Measurements from ENCODE around the gene ANKRD11. TPM values are rescaled to one million over a fixed set of nuclear protein-coding genes. Genes with fewer than 3 reads are reported as not detected.
"Not testable (repeated sequence)": the region's sequence is repeated elsewhere in the genome, so short reads cannot be mapped to it uniquely, and the experiment has no call there.

ANKRD11 gene
- total RNA-seq, 1 donor = 80.8 TPM

GRCh38 chr16:89454378-89455125 lies 35.8 kb downstream of the ANKRD11 start:
- not testable (repeated sequence) for DNase-seq (ENCODE audit: low read depth in 2 of 3, low spot score in 2 of 3)

GRCh38 chr16:89453501-89454321 lies 36.6 kb downstream of the ANKRD11 start:
- DNase-seq (ENCODE audit: low read depth in 2 of 3, low spot score in 2 of 3) = peak in 1 of 3 donors; percentile 33

- no peak for DNase-seq (ENCODE audit: low read depth in 2 of 3, low spot score in 2 of 3)
Measured at GRCh38 chr16:89452925-89453324, 37.4 kb downstream of the ANKRD11 start.

- DNase-seq (ENCODE audit: low read depth in 2 of 3, low spot score in 2 of 3) = no peak
Measured at GRCh38 chr16:89452241-89452640, 38.1 kb downstream of the ANKRD11 start.

- no peak for DNase-seq (ENCODE audit: low read depth in 2 of 3, low spot score in 2 of 3)
Measured at GRCh38 chr16:89450537-89450936, 39.8 kb downstream of the ANKRD11 start.

- DNase-seq (ENCODE audit: low read depth in 2 of 3, low spot score in 2 of 3) = peak in 1 of 3 donors; percentile 38
Measured at GRCh38 chr16:89449726-89450335, 40.5 kb downstream of the ANKRD11 start.

GRCh38 chr16:89448656-89449055 lies 41.7 kb downstream of the ANKRD11 start:
- DNase-seq (ENCODE audit: low read depth in 2 of 3, low spot score in 2 of 3) = no peak

GRCh38 chr16:89446975-89447293 lies 43.4 kb downstream of the ANKRD11 start:
- DNase-seq (ENCODE audit: low read depth in 2 of 3, low spot score in 2 of 3) = no peak

- no peak for DNase-seq (ENCODE audit: low read depth in 2 of 3, low spot score in 2 of 3)
Measured at GRCh38 chr16:89446136-89446974, 44.0 kb downstream of the ANKRD11 start.

- DNase-seq (ENCODE audit: low read depth in 2 of 3, low spot score in 2 of 3) = no peak
Measured at GRCh38 chr16:89445166-89445565, 45.2 kb downstream of the ANKRD11 start.

GRCh38 chr16:89444728-89445127 lies 45.6 kb downstream of the ANKRD11 start:
- no peak for DNase-seq (ENCODE audit: low read depth in 2 of 3, low spot score in 2 of 3)

GRCh38 chr16:89444151-89444723 lies 46.1 kb downstream of the ANKRD11 start:
- peak in 2 of 3 donors; percentile 55 to 71 for DNase-seq (ENCODE audit: low read depth in 2 of 3, low spot score in 2 of 3)

- DNase-seq (ENCODE audit: low read depth in 2 of 3, low spot score in 2 of 3) = peak in 1 of 3 donors; percentile 16
Measured at GRCh38 chr16:89443727-89444084, 46.7 kb downstream of the ANKRD11 start.

GRCh38 chr16:89442990-89443726 lies 47.2 kb downstream of the ANKRD11 start:
- DNase-seq (ENCODE audit: low read depth in 2 of 3, low spot score in 2 of 3) = no peak

- DNase-seq (ENCODE audit: low read depth in 2 of 3, low spot score in 2 of 3) = no peak
Measured at GRCh38 chr16:89442588-89442987, 47.8 kb downstream of the ANKRD11 start.

GRCh38 chr16:89439659-89440058 lies 50.7 kb downstream of the ANKRD11 start:
- DNase-seq (ENCODE audit: low read depth in 2 of 3, low spot score in 2 of 3) = no peak

- no peak for DNase-seq (ENCODE audit: low read depth in 2 of 3, low spot score in 2 of 3)
Measured at GRCh38 chr16:89437991-89438390, 52.4 kb downstream of the ANKRD11 start.

- DNase-seq (ENCODE audit: low read depth in 2 of 3, low spot score in 2 of 3) = no peak
Measured at GRCh38 chr16:89437251-89437987, 52.9 kb downstream of the ANKRD11 start.

GRCh38 chr16:89436366-89436765 lies 54.0 kb downstream of the ANKRD11 start:
- no peak for DNase-seq (ENCODE audit: low read depth in 2 of 3, low spot score in 2 of 3)

Measured in hematopoietic multipotent progenitor cell (in vitro differentiated cells).